NCI-H345 treated with DMSO at 0.1 percent for 48 hours (cell line): Measurements from ENCODE around the gene USP27X.

ENCODE experiments used
- DNase-seq: peaks from one replicate; lab custom pipeline; 2025; ENCODE audit not compliant: unreplicated experiment; lab: John Stamatoyannopoulos, UW

Gene USP27X

GRCh38 chrX:49878834-49879655 is at the start of gene USP27X:
USP27X (plus strand) TSS chrX:49879484; CDS start chrX:49880308, 824 bp downstream.
- DNase-seq: peak; percentile 65

GRCh38 chrX:49838374-49838773 is 40.9 kb upstream of the USP27X start:
- peak; percentile 2 for DNase-seq

GRCh38 chrX:49840679-49841078 is 38.6 kb upstream of the USP27X start:
- peak; percentile 29 for DNase-seq

- DNase-seq: no peak
Measured at GRCh38 chrX:49842621-49843020, 36.7 kb upstream of the USP27X start.

- DNase-seq: peak; percentile 48
Measured at GRCh38 chrX:49844611-49845010, 34.7 kb upstream of the USP27X start.

- no peak for DNase-seq
Measured at GRCh38 chrX:49845701-49846403, 33.4 kb upstream of the USP27X start.

GRCh38 chrX:49846522-49846921 is 32.8 kb upstream of the USP27X start:
- DNase-seq: no peak

- DNase-seq: no peak
Measured at GRCh38 chrX:49848275-49848674, 31.0 kb upstream of the USP27X start.

GRCh38 chrX:49850028-49850427 is 29.3 kb upstream of the USP27X start:
- no peak for DNase-seq

GRCh38 chrX:49853661-49854060 is 25.6 kb upstream of the USP27X start:
- DNase-seq: no peak

- no peak for DNase-seq
Measured at GRCh38 chrX:49856819-49857218, 22.5 kb upstream of the USP27X start.

- no peak for DNase-seq
Measured at GRCh38 chrX:49858341-49858740, 20.9 kb upstream of the USP27X start.

- DNase-seq: no peak
Measured at GRCh38 chrX:49859491-49859890, 19.8 kb upstream of the USP27X start.

- no peak for DNase-seq
Measured at GRCh38 chrX:49860867-49861535, 18.3 kb upstream of the USP27X start.

- DNase-seq: no peak
Measured at GRCh38 chrX:49862093-49862492, 17.2 kb upstream of the USP27X start.

- DNase-seq: no peak
Measured at GRCh38 chrX:49868739-49869138, 10.5 kb upstream of the USP27X start.

GRCh38 chrX:49876750-49877149 is 2.5 kb upstream of the USP27X start:
- DNase-seq: peak; percentile 39

- DNase-seq: no peak
Measured at GRCh38 chrX:49877397-49878101, 1.7 kb upstream of the USP27X start.

- no peak for DNase-seq
Measured at GRCh38 chrX:49878128-49878833, 1.0 kb upstream of the USP27X start.

GRCh38 chrX:49879656-49880277 is 483 bp downstream of the USP27X start:
- DNase-seq: peak; percentile 5
